BJ (cell line): ENCODE results near the gene TMEM120B. TPM values are rescaled to one million over a fixed set of nuclear protein-coding genes. Genes with fewer than 3 reads are reported as not detected.
A peak's percentile ranks its signal among the peaks of the same experiment; 100 is the strongest.

ENCODE experiments used
- CTCF ChIA-PET: fragments of 350-600 bp; formaldehyde crosslinking; extraction: SDS; loops from one replicate; lab custom pipeline; 2021; ENCODE audit warnings: antibody characterized with exemption, inconsistent platforms; lab: Yijun Ruan, JAX
- POLR2A ChIA-PET: fragments of 300-600 bp; sonication (Branson Sonifier 250); formaldehyde crosslinking; extraction: SDS; loops from one replicate; lab custom pipeline; 2021; ENCODE audit warnings: antibody characterized with exemption; lab: Charles Lee
- DNase-seq: peaks from one replicate; pipeline ENCODE4 v3.0.0-alpha.2; 2011; ENCODE audit warnings: low read depth
- H3K27me3 ChIP-seq: 2 replicates; pipeline ENCODE4 v1.6.0; 2011; ENCODE audit warnings: low read length; ENCODE audit not compliant: control insufficient read depth, insufficient read depth
- H3K36me3 ChIP-seq: 2 replicates; pipeline ENCODE4 v1.5.1; 2011; ENCODE audit warnings: low read length; ENCODE audit not compliant: control insufficient read depth, insufficient read depth
- H3K4me3 ChIP-seq: 2 replicates; pipeline ENCODE4 v1.5.1; 2011; ENCODE audit warnings: low read depth, mild to moderate bottlenecking, control low read depth, low read length
- CTCF ChIP-seq: IDR thresholded peaks from 2 replicates; pipeline ENCODE4 v1.5.1; 2011; ENCODE audit warnings: low read depth, mild to moderate bottlenecking, control low read depth, inconsistent platforms, low read length, moderate library complexity; ENCODE audit not compliant: insufficient read depth
- polyA plus RNA-seq: library from polyadenylated mRNA; depleted of rRNA; stranded (reverse); fragments of >200 nt; gene quantifications from 2 replicates; pipeline ENCODE4 v1.2.3, GENCODE V29; 2011

Gene TMEM120B
- polyA plus RNA-seq, 1 experiment, result 11.4 TPM

- Histone ChIP-seq H3K27me3 (no peaks in the 10 kb centered on the region), H3K36me3 (peaks cover 19% of the 10 kb centered on the region), H3K4me3 (peak overlapping the region; percentile 79)
- POLR2A ChIA-PET, result interaction anchor here (0.6 kb wide), 1 partner anchor 595 kb away, joined by 6 read pairs; no protein-coding TSS in a partner anchor
- DNase-seq, result no peak
- TF ChIP-seq CTCF, result no peak
- CTCF ChIA-PET, result interaction anchor here (0.9 to 13.6 kb wide), 3 partner anchors 8 to 84 kb away, joined by 3 to 467 read pairs (median 5); partner anchors contain the start of genes PSMD9, RHOF and SETD1B
These were observed 92.0 kb downstream of the TMEM120B start for GRCh38 chr12:121804417-121805111.

- ChIA-PET POLR2A (no interaction called here), CTCF (interaction anchor here (13.6 kb wide), 1 partner anchor 9 kb away, joined by 467 read pairs; the partner anchor contains the start of genes RHOF and SETD1B)
- no peak for TF ChIP-seq CTCF
- H3K27me3 ChIP-seq, result no peaks in the 10 kb centered on the region
- DNase-seq, result no peak
- H3K36me3 ChIP-seq, result peaks cover 23% of the 10 kb centered on the region
- peak overlapping the region; percentile 79 for H3K4me3 ChIP-seq
These were observed 92.8 kb downstream of the TMEM120B start for GRCh38 chr12:121805171-121806008.

GRCh38 chr12:121806009-121806545 lies 93.5 kb downstream of the TMEM120B start:
- no peak for TF ChIP-seq CTCF
- Histone ChIP-seq H3K4me3 (peak overlapping the region; percentile 79), H3K36me3 (peaks cover 28% of the 10 kb centered on the region), H3K27me3 (no peaks in the 10 kb centered on the region)
- ChIA-PET CTCF (interaction anchor here (0.6 to 13.6 kb wide), 5 partner anchors 9 to 325 kb away, joined by 3 to 467 read pairs (median 4); partner anchors contain the start of genes RHOF and SETD1B), POLR2A (interaction anchor here (0.6 kb wide), 1 partner anchor 120 kb away, joined by 10 read pairs; no protein-coding TSS in a partner anchor)
- no peak for DNase-seq

GRCh38 chr12:121806546-121807423 lies 94.2 kb downstream of the TMEM120B start:
- POLR2A ChIA-PET, result interaction anchor here (0.6 kb wide), 1 partner anchor 119 kb away, joined by 10 read pairs; no protein-coding TSS in a partner anchor
- CTCF ChIA-PET, result interaction anchor here (0.6 to 13.6 kb wide), 8 partner anchors 10 to 324 kb away, joined by 3 to 467 read pairs (median 4); partner anchors contain the start of genes RHOF and SETD1B
- no peak for DNase-seq
- Histone ChIP-seq H3K36me3 (peaks cover 30% of the 10 kb centered on the region), H3K4me3 (peak overlapping the region; percentile 79), H3K27me3 (no peaks in the 10 kb centered on the region)
- TF ChIP-seq CTCF, result no peak
